Peyer's patch (tissue), 4 donors: Measurements from ENCODE around the gene SPAG6. TPM values are rescaled to one million over a fixed set of nuclear protein-coding genes. Genes with fewer than 3 reads are reported as not detected.
A peak's percentile ranks its signal among the peaks of the same experiment; 100 is the strongest.
"Not testable (repeated sequence)": the region's sequence is repeated elsewhere in the genome, so short reads cannot be mapped to it uniquely, and the experiment has no call there.

Experiments used
- DNase-seq, 3 donors: peaks; one replicate each; pipeline ENCODE4 v3.0.0-alpha.2; 2017 to 2019
- H3K27ac ChIP-seq, 4 donors: fragments of 200-600 bp; sonication (generic); one replicate each; pipeline ENCODE4 v1.5.1; 2016 to 2019
- H3K27me3 ChIP-seq, 2 donors: fragments of 200-600 bp; sonication (generic); one replicate each; pipeline ENCODE4 v1.5.1; 2019
- H3K36me3 ChIP-seq, 3 donors: fragments of 200-600 bp; sonication (generic); one replicate each; pipeline ENCODE4 v1.5.1; 2016 to 2019
- H3K4me1 ChIP-seq, 4 donors: fragments of 200-600 bp; sonication (generic); one replicate each; pipeline ENCODE4 v1.5.1; 2016 to 2019
- H3K4me3 ChIP-seq, 4 donors: fragments of 200-600 bp; sonication (generic); 1 replicate in 3 of 4; 2 replicates in 1 of 4; pipeline ENCODE4 v1.5.1; 2016 to 2019; ENCODE audit warnings: mild to moderate bottlenecking in 1 of 4
- H3K9me3 ChIP-seq, 4 donors: fragments of 200-600 bp; sonication (generic); one replicate each; pipeline ENCODE4 v1.5.1; 2016 to 2019; ENCODE audit warnings: mild to moderate bottlenecking in 1 of 4
- POLR2A ChIP-seq, 2 donors: fragments of 450-650 bp; IDR thresholded peaks; one replicate each; pipeline ENCODE4 v1.5.1; 2017; ENCODE audit warnings: antibody characterized with exemption in 2 of 2, mild to moderate bottlenecking in 2 of 2, moderate library complexity in 2 of 2
- total RNA-seq, 4 donors: library from RNA; depleted of rRNA; stranded (reverse); fragments of >200 nt; gene quantifications; one replicate each; pipeline ENCODE4 v1.1.0, GENCODE V29; 2016
- TF ChIP-seq, protein P1 (sequence below), 6 experiments: fragments of 450-650 bp in 4 of 6; fragments of 200-600 bp in 2 of 6; sonication (generic) in 1 of 6; IDR thresholded peaks; one replicate each; pipeline ENCODE4 v1.5.1; 2017 to 2019; ENCODE audit warnings: antibody characterized with exemption in 6 of 6, mild to moderate bottlenecking in 3 of 6, moderate library complexity in 1 of 6

SPAG6 gene
- total RNA-seq, 4 donors from 2014 or later, result not detected

DNA sequence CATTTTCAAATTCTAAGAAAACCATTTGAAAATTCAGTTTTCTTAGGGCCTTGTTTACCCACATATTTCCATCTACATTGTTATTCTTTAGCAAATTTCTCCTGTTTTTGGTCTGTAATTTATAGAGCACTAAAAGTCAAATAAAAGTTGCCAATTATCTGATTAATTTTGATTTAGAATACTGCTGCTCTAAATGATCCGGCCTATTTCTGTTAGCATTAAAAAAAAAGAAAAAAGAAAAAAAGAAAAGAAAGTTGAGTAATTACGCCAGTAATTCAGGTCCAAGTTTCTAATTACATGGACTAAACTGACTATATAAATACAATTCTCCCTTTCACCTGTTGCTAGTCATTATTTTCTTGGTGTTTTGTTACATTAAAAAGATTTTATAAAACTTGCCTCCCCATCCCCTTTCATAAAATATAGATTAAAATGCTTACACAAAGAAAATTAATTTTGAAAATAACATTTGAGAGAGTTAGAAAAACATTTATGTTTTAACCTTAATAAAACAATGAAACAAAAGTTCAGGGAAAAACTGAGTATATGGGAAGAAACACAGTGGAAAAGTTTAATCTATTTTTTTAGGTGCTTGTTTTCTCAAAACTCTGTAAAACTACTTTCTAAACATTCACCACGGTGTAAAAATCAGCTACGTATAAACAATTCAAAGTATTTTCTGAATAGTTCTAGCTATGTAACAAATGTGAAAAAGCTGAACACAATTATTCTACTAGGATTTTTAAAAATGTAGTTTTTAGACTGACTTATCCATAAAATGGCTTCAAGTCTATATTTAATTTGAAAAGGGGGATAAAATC lies 35.9 kb upstream of the SPAG6 start:
- DNase-seq, result no peak
- no peaks in the 10 kb centered on the region for H3K4me1 ChIP-seq

DNA sequence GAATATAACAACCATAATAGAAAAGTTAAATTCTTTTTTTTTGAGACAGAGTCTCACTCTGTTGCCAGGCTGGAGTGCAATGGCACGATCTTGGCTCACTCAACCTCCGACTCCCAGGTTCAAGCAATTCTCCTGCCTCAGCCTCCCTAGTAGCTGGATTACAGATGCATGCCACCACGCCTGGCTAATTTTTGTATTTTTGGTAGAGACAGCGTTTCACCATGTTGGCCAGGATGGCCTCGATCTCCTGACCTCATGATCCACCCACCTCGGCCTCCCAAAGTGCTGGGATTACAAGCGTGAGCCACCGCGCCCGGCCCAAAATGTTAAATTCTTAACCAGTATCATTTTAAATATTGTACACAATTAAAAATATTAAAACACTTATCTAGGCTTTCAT lies 35.3 kb upstream of the SPAG6 start:
- H3K27ac ChIP-seq, H3K4me1 ChIP-seq, DNase-seq, H3K27me3 ChIP-seq, H3K4me3 ChIP-seq, H3K36me3 ChIP-seq, H3K9me3 ChIP-seq: not testable (repeated sequence)

More for the DNA sequence above, 35.9 kb upstream of the SPAG6 start:
- H3K9me3 ChIP-seq, result no peaks in the 10 kb centered on the region
- no peak overlapping the region for H3K4me3 ChIP-seq
- H3K27me3 ChIP-seq, result no peaks in the 10 kb centered on the region
- TF ChIP-seq POLR2A (IDR thresholded peaks at IDR 0.05), result no peak
- TF ChIP-seq, protein P1, sequence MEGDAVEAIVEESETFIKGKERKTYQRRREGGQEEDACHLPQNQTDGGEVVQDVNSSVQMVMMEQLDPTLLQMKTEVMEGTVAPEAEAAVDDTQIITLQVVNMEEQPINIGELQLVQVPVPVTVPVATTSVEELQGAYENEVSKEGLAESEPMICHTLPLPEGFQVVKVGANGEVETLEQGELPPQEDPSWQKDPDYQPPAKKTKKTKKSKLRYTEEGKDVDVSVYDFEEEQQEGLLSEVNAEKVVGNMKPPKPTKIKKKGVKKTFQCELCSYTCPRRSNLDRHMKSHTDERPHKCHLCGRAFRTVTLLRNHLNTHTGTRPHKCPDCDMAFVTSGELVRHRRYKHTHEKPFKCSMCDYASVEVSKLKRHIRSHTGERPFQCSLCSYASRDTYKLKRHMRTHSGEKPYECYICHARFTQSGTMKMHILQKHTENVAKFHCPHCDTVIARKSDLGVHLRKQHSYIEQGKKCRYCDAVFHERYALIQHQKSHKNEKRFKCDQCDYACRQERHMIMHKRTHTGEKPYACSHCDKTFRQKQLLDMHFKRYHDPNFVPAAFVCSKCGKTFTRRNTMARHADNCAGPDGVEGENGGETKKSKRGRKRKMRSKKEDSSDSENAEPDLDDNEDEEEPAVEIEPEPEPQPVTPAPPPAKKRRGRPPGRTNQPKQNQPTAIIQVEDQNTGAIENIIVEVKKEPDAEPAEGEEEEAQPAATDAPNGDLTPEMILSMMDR (IDR thresholded peaks at IDR 0.05), result no peak
- no peaks in the 10 kb centered on the region for H3K36me3 ChIP-seq
- H3K27ac ChIP-seq, result no peak overlapping the region

DNA sequence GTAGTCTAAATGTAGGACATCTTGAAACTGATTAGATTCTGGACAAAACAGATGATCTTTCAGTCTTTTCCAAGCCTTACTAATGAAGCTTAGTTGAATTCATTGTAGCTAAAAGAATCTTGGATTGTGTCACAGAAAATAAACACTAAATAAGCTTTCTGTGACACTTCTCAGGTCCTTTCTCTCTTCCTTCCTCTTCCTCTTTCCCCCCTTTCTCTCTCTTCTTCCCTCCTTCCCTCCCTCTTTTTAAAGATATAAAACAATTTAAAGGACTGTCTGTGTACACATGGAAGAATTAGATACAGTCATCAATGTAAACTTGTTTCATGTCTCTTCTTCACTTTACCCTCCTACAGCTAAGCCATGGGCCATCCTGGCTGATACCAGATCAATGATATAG lies 34.4 kb upstream of the SPAG6 start:
- no peaks in the 10 kb centered on the region for H3K27me3 ChIP-seq
- no peaks in the 10 kb centered on the region for H3K36me3 ChIP-seq
- no peaks in the 10 kb centered on the region for H3K4me1 ChIP-seq
- TF ChIP-seq POLR2A (IDR thresholded peaks at IDR 0.05), result no peak
- TF ChIP-seq, protein P1 (IDR thresholded peaks at IDR 0.05), result no peak
- no peaks in the 10 kb centered on the region for H3K9me3 ChIP-seq
- no peak overlapping the region for H3K4me3 ChIP-seq
- no peak for DNase-seq
- H3K27ac ChIP-seq, result no peak overlapping the region

DNA sequence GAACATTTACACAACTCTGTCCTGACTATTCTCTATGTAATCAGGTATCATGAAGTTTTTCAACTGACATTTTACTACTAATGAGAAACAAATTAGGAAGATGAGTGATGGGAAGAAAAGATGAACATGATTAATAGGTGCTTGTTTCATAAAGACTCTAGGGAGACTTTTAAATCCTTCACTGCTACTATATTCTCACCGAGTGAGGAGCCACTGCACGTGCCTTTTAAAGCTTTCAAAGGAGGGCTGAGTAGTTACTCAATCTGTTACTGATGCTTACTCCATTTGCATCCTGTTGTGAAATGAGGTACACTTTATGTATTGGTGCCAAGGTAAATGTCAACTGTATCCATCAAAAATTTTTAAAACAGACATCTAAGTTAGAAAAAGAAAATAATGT lies 30.4 kb upstream of the SPAG6 start:
- TF ChIP-seq, protein P1 (IDR thresholded peaks at IDR 0.05), result no peak
- no peak for TF ChIP-seq POLR2A (IDR thresholded peaks at IDR 0.05)
- Histone ChIP-seq H3K27me3 (no peaks in the 10 kb centered on the region), H3K27ac (no peak overlapping the region), H3K9me3 (no peaks in the 10 kb centered on the region), H3K4me3 (no peak overlapping the region), H3K36me3 (no peaks in the 10 kb centered on the region), H3K4me1 (peaks cover 0 to 17% (median 4%) of the 10 kb centered on the region in 4 donors)
- no peak for DNase-seq

DNA sequence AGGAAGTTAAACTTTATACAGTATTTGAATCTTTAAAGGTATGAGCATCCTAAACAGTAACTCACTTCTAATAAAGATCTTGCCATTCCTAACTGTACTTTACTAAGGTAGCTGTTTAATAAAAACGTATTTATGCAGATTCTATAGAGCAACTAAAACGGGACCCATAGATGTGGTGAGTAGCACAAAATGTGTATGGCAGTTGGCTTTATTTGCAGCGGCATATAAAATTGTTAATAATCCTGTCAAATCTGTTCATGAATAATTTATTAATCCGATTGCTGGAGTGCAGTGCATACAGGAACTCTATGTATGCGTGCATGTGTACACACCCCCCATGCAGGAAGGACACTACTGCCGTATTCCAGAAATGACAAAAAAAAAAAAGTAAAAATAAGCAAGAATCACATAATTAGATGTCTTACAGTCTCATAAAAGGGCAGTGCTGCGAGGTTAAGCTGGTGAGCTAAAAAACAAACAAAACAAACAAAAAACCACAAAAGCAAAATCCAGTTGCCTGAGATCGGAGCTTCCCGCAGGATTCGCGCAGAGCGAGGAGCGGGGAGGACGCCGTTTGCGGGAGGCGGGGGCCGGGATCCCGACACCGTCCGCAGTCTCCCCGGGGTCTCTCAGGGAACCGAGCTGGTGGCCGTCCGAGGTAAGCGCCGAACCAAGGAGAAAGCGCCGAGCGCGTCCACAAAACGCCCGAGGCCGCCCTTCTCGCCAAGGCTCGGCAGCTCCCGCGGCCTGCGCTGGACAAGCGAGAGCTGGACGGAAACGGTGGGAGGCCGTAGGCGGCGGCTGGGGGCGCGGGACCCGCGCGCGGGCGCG lies 29.6 kb upstream of the SPAG6 start:
- H3K27me3 ChIP-seq, result no peaks in the 10 kb centered on the region
- peak overlapping the region; percentile 86 to 98 (median 88) for H3K27ac ChIP-seq
- no peaks in the 10 kb centered on the region for H3K36me3 ChIP-seq
- peak overlapping the region; percentile 65 to 92 (median 72) for H3K4me3 ChIP-seq
- no peak for DNase-seq
- no peaks in the 10 kb centered on the region for H3K9me3 ChIP-seq
- peaks cover 0 to 18% (median 4%) of the 10 kb centered on the region in 4 donors for H3K4me1 ChIP-seq
- TF ChIP-seq POLR2A (IDR thresholded peaks at IDR 0.05), result no peak
- TF ChIP-seq, protein P1 (IDR thresholded peaks at IDR 0.05), result no peak
